HG03108 (cell line): ENCODE results near the gene INVS.
"Not testable (repeated sequence)": the region's sequence is repeated elsewhere in the genome, so short reads cannot be mapped to it uniquely, and the experiment has no call there.

Source experiments
- ATAC-seq: cut with Tn5 transposase; IDR thresholded peaks from one replicate; pipeline ENCODE4 v1.9.1; 2021; ENCODE audit warnings: moderate library complexity; ENCODE audit not compliant: unreplicated experiment

The INVS gene

DNA sequence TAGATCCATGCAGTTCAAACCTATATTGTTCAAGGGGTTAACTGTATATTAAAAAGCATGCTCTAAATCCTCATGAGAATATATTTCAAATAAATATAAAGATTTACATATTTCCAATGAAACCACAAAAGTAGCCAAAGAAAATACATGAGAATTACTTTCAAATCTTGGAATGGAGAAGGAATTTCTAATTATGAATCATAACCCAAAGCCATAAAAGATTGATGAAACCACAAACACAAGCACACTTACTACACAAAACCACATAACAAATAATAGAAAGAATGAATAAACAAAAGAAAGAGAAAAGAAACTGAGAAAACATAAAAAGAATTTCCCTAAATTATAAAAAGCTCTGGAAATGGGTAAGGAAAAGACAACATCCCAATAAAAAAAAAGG is 16.3 kb upstream of the INVS start:
- ATAC-seq, result no peak

GRCh38 chr9:100083448-100084127 is 15.5 kb upstream of the INVS start:
- ATAC-seq, result peak; percentile 36

DNA sequence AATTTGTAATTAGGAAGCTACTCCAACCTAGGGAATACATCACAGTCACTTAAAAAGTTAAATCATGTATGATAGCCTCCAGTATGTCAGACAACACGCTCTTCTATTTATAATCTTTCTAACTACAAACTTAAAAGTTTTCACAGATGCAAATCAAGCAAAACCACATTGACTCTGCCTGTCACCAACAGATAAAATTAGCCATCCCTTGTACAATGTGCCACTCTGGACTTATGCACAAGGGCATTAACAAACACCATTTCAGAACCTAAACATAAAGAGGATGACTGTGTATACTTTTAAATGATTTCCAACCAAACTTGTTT is 15.0 kb upstream of the INVS start:
- ATAC-seq, result peak; percentile 37

- ATAC-seq, result peak; percentile 71
Measured at GRCh38 chr9:100084734-100085133, 14.3 kb upstream of the INVS start.

DNA sequence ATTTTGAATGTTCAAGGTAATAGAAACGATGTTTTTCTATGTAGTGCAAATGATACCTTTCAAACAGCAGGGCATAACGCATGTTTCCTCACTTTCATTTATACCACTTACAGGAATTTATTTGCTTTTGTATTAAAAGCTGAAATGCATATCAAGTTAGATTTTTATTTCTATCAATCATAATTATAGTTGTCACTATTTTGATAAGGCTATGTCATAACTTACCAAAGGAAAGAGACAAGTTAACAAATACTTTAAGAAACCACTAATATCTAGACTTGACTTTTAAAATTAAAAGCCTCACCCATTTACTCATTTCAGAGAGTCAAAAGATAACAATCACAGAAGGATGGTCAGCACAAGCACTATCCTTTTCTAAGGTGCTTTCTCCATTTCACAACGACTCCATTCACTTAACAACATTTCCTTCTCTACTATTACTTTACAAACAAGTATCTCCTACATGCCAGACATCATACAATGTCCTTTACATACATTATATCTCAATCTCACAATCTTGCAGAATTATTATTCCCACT is 12.9 kb upstream of the INVS start:
- ATAC-seq, result no peak

- no peak for ATAC-seq
Measured at GRCh38 chr9:100087218-100087617, 11.8 kb upstream of the INVS start.

DNA sequence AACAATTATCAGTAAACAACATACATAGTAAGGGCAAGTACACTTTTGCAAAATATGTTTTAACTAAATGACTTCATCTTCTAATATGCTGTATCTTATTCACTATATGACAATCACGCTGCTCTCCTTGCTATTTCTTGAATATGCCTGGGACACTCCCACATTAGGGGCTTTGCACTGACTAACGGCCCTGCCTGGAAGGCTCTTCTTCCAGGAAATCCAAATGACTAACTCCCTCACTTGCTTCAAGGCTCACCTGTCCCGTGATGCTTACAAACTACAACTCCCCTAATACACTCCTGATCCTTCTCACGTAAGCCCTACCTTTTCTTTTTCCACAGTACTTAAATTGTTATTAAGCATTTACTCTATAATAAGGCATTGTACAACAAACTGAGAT is 10.8 kb upstream of the INVS start:
- ATAC-seq, result no peak

DNA sequence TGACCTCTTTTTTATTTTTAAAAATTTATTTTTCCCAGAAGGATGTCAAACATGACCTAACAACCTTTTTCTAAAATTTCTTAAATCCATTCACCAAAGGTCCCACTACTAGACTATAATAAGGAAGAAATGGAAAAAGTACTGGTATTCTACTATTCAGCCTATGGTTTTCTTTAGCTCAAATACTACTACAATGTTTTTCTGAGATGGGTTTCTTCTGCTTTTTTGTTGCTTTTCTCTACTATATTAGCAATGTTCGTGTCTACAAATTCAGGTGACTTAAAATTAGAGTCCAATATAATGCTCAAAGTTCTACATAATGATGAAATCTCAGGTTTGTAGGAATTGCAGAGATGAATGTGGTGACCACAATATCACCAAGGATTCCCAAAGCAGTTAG is 8.2 kb upstream of the INVS start:
- ATAC-seq, result no peak

- no peak for ATAC-seq
Measured at GRCh38 chr9:100091650-100092049, 7.4 kb upstream of the INVS start.

DNA sequence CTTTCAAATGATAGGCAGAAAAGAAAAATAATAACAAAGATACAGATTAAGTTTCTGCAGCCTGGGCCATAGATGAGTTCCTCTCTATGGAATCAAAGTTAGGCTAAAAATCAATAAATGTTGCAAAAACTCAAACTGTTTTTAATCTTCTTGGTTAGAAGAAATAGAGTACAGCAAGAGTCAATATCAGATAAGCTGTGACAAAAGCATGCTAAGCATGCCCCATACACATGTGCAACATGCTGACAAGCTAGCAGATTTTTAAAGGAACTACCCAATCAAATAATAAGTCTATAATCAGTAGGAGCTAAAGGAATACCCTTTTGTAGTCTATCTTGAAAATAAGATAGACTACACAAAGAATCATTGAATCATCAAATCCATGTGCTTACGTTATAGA is 7.0 kb upstream of the INVS start:
- ATAC-seq, result no peak

DNA sequence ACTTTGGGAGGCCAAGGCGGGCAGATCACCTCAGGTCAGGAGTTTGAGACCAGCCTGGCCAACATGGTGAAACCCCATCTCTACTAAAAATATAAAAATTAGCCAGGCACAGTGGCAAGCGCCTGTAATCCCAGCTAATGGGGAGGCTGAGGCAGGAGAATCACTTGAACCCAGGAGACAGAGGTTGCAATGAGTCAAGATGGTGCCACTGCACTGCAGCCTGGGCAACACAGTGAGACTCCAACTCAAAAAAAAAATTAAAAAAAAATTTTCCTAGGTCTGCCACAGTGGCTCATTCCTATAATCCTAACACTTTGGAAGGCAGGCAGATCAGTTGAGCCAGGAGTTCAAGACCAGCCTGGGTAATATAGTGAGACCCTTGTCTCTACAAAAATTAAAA is 4.6 kb upstream of the INVS start:
- ATAC-seq, result not testable (repeated sequence)

DNA sequence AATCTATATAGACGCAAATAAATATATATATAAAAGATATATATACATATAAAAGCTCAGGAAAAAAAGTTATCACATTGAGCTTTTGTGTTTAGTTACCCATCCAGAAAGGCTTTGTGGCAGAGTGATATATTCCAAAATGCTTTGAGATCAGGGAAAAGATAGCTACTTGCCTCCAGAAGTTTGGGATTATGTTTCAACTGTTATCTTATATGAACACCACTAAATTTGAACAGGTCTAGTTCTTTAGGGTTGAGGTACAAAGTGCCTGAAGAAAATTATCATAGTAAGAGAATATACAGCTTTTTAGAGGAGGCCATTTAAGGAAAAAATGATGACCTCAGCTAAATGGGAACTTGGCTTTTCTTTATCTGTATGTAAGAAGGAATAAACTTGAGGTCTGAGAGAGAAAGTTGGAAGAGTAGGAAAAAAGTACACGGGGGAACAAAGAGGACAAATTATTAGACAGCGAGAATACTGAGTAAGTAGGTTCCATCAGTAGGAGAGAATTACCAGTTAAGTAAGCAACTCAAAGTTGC is 2.6 kb upstream of the INVS start:
- no peak for ATAC-seq

GRCh38 chr9:100098046-100098886 is 777 bp upstream of the INVS start:
- ATAC-seq, result peak; percentile 6

GRCh38 chr9:100099722-100100042 is 639 bp downstream of the INVS start:
- no peak for ATAC-seq

- no peak for ATAC-seq
Measured at GRCh38 chr9:100100146-100100667, 1.2 kb downstream of the INVS start.

- ATAC-seq, result no peak
Measured at GRCh38 chr9:100101608-100102007, 2.6 kb downstream of the INVS start.

- ATAC-seq, result no peak
Measured at GRCh38 chr9:100104314-100104713, 5.3 kb downstream of the INVS start.

DNA sequence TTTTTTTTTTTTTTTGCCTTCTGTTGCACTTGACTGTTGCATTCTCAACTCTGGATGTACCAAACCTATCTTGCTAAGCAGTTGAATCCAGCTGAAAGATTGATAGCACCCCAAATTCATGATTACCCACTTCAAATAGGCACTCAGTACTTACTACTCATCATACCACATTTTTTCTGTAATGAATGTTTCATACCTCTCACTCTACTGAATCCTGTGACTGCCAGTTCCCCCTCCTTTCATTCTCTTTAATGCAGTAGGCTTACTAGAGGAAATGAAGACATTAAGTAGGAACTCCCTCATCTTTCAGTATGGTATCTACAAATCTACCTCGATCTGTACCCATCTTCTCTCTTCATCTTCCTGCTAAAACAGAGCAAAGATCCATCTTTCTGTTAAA is 6.8 kb downstream of the INVS start:
- no peak for ATAC-seq

DNA sequence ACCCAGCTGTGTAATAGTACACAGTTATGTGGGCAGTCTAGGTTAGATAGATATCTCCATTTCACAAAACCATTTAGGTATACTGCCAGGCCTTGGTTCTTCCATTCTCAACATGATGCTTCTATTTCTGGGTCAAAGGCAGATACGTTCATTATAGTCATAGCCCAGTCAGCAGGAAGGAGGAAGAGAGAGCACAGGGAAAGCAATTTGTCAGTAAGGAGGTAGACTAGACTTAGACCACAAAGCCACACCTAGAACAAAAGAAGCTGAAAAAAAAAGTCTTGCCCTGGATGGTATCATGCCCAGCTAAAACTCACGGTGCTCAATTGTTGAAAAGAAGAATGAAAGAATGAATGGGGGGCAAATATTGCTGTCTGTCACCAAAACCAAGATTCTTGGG is 7.6 kb downstream of the INVS start:
- ATAC-seq, result no peak

DNA sequence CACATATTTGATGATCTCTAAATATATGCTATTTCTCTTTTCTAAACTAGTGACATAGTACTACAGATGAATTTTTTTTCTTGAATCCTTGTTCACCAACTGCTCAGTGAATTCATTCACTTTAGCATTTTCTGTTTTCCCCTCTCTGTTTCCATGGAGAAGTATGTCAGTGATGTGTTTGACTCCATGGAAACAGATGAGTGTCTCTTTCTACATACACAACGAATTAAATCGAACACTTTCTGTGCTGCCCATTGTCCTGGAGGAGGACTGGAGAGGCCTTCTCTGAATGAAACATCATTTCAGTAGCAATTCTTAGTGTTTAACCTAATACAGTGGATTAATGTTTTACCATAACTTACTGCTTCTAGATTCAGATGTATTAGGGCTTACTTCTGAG is 9.5 kb downstream of the INVS start:
- ATAC-seq, result no peak

DNA sequence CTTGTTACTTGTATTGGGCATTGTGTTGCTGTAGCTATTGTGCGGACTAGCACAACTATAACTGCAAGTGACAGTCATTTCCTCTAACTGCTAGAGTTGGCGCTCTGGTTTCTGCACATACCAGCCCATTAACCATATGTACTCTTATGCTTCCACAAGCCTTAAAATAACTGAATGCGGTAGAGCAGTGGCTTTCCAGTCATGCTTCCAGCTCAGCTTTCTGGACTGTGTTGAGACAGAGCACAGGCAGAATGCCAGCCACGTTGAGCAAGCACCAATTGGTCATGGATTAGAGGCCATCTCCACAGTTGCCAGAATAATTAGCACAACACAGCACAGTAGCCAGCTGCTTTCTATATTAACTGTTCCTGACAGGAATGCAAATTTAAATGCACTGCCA is 12.2 kb downstream of the INVS start:
- no peak for ATAC-seq
